Measurements from ENCODE around the gene ARRDC3.
"Not testable (repeated sequence)": the region's sequence is repeated elsewhere in the genome, so short reads cannot be mapped to it uniquely, and the experiment has no call there.

Gene ARRDC3

DNA sequence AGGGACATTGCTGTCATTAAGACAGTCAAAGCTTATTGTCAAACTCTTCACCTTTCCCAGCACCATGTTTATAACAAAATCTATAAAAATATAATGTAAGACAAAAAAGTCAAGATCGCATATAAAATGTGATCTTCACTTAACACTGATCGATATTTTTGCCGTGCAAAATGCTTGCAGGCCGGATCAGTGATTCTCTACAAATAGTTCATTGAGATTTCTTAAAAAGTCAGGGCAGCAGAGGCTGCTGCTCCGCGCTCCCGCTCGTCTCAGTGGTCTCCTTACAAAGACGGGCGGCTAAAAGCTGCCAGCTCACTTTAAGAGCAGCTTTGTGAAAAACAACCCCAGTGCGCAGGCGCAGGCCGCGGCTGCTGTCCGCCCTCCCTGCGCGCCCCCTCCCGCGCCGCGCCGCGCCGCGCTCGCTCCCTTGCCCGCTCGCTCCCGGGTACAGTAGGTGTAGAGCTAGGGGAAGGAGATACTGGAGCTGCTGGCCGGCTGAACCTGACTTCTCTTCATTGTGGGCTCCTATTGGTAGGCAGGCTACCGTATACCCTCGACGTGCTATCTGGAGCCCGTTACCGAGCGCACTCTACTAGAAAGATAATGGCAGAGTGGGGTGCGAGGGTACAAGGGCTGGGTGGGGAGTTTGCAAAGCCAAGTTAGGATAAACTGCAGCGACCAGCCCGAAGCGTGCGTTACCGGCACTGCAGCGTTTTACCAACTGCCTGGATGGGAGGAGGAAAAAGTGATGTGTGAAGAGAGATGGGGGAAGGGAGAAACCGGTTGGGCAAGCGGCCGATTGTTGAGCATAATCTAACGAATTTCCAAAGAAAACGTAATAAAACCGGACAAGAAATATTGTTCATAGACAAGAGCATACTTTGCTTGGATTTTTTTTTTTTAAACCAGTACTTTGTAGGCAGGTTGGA is at the start of gene ARRDC3:
TSS of gene ARRDC3 (minus strand) at position 291 of the 929 bp plus-strand sequence. CDS start at position 66, 225 bp downstream.
- DNase-seq (ENCODE audit: low spot score): peak; percentile 98

DNA sequence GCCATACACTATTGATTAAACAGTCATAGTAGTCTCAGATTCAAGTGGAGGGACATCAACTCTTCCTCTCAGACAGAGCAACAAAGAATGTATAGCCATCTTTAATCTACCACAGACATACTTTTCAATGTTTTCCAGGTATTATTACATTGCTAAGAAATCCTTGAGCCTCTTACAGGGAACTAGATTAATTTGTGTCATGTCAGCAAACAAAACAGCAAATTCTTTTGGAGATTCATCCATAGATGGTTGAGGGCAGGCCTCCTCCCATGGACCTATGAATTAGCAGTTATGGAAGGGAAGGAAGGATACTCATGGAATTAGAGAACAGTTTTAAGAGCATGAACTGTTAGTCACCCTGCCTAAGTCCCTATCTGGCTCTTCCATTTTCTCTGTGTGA is 47.8 kb upstream of the ARRDC3 start:
- no peak for DNase-seq (ENCODE audit: low spot score)

GRCh38 chr5:91424638-91425436 is 41.7 kb upstream of the ARRDC3 start:
- DNase-seq (ENCODE audit: low spot score): no peak

DNA sequence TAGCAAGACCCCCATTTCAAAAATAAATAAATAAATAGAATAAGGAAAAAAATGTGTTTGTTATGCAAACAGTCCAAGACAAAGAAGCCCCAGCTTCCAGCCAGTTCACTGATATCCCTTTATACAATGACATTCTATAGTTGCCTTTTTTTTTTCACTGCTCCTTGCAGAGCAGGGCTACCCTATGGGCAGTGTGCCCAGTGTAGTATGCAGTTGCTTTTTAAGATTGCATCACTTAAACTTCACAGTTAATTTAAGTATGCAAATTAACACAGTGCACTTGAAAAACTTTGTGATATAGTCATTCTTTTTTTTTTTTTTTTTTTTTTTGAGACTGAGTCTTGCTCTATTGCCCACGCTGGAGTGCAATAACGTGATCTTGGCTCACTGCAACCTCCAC is 40.8 kb upstream of the ARRDC3 start:
- DNase-seq (ENCODE audit: low spot score): no peak

- DNase-seq (ENCODE audit: low spot score): no peak
These were observed 37.8 kb upstream of the ARRDC3 start for GRCh38 chr5:91420879-91421278.

GRCh38 chr5:91419571-91420537 is 36.7 kb upstream of the ARRDC3 start:
- no peak for DNase-seq (ENCODE audit: low spot score)

DNA sequence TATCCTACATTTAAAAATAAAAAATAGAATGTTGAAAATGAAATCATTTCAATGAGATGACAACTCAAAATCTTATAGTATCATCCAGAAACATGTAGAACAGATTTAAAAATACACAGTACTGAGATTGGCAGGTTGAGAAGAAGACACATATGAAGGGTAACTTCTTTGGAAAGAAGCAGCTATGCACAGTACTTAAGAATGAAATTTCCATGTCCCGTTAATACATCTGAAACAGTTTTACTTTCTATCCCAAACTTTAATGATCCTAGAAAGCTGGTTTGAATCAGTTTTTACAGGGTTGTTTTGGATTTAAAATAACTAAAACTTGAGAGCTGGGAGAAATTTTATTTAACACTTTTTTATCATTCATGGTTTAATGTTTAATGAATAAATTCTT is 36.0 kb upstream of the ARRDC3 start:
- no peak for DNase-seq (ENCODE audit: low spot score)

GRCh38 chr5:91418158-91418557 is 35.0 kb upstream of the ARRDC3 start:
- no peak for DNase-seq (ENCODE audit: low spot score)

GRCh38 chr5:91417219-91417618 is 34.1 kb upstream of the ARRDC3 start:
- DNase-seq (ENCODE audit: low spot score): no peak

DNA sequence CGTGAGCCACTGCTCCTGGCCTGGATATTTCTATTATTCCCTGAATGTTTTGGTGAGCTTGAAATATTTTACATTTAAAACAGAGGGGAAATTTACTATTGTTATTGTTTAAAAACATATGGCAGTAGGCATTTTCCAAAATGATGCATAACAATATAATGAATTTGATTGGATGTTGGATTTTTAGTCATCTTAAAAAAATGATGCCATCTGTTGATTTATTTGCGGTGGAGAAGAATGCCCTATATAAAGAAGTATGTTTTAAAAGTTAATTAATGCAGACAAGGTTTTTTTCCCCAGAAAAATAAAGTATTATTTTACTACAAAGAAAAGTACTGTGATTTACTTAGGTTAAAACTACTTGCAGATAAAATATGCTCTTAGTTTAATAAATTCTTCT is 33.4 kb upstream of the ARRDC3 start:
- no peak for DNase-seq (ENCODE audit: low spot score)

DNA sequence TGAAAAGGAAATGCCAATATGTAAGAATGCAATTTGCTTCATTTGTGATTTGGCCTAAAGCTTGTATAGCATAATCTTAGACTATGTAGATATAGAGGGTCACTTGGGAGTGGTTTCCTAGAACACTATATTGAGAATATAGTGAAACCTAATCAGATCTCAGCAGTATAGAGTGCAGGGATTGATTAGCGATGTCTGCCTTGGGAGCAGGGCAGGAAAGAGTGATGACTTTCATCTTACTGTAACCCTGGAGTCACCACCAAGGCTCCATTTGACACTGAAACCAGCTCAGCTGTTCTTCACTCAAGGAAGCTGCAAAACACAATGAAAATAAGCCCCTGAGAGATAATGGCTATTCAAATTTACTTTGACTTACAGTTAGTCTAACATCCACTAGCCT is 26.2 kb upstream of the ARRDC3 start:
- DNase-seq (ENCODE audit: low spot score): no peak

GRCh38 chr5:91408710-91409109 is 25.6 kb upstream of the ARRDC3 start:
- DNase-seq (ENCODE audit: low spot score): no peak

DNA sequence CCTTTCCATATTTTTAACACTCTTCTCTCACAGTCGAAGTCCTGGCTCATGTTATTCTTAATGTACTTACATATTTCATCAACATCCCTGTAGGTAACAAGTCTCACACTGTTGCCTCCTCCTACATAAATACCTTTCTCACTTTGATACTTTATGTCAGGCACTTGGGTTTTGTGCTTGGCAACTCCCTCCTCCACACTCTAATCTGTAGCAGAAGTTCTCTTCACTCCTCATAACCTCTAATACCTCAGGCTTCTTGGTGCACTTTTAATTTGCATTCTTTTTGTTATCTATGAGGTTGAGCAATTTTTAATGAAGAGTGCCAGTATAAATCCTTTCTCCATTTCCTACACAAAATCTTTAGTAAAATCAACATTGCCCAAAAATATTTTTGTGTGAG is 24.1 kb upstream of the ARRDC3 start:
- DNase-seq (ENCODE audit: low spot score): no peak

GRCh38 chr5:91403438-91403837 is 20.3 kb upstream of the ARRDC3 start:
- no peak for DNase-seq (ENCODE audit: low spot score)

DNA sequence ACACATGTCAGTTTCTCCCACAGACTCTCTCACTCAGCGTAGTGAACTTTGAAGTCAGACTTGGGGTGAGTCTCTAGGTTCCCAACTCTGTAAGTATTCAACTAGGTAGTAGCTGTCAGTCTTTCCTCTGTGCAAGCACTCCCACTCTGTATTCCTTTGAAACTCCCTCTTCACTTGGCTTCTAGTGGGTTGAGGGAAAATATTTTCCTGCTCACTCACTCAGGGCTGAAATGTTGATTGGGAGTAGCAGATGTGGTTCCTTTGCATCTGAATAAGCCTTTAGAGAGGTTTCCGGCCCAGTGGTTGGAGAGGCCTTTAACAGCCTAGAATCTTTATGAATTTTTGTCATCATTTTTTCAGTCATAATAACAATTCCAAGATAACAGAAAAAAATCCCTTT is 18.1 kb upstream of the ARRDC3 start:
- no peak for DNase-seq (ENCODE audit: low spot score)

DNA sequence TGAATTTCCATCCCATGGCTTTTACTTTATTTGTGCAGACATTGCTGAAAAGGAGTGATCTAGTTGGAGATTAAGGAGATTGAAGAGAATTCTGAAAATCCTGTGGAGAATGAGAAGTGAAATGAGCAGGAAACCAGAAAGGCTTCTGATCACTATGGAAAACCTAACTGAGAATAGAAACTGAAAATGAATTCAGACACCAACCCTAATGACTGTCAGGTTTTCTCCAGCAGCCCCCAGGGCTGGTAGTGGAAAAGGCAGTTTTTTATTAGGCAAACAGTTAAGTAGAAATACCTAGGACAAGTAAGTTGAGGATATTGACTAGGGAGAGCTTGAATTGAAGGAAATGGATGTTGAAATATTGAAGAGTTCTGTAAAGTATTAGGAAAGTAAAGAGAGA is 14.7 kb upstream of the ARRDC3 start:
- DNase-seq (ENCODE audit: low spot score): no peak

- DNase-seq (ENCODE audit: low spot score): no peak
These were observed 7.2 kb upstream of the ARRDC3 start for GRCh38 chr5:91390268-91390667.

- DNase-seq (ENCODE audit: low spot score): not testable (repeated sequence)
These were observed 6.4 kb upstream of the ARRDC3 start for GRCh38 chr5:91389555-91389954.

- DNase-seq (ENCODE audit: low spot score): no peak
These were observed 5.2 kb upstream of the ARRDC3 start for GRCh38 chr5:91388362-91388761.

DNA sequence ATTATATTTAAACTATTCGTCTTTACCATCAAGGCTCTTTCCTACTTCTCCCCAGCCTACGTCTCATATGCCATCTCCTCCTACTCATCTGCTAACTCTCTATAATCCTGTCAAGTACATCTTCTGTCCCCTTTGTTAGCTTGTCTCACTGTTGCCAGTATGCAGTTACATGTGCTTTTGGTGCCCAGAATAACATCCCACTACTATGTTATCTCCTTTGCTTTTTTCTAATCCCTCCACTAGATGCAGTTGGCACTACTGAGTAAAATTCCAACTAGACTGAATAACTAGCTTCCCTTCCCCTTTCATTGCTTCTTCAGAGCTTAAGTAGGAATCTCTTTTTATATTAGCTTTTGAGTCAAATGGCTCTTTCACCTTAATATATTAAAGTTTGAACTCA is 3.0 kb upstream of the ARRDC3 start:
- no peak for DNase-seq (ENCODE audit: low spot score)

- DNase-seq (ENCODE audit: low spot score): not testable (repeated sequence)
These were observed 2.5 kb upstream of the ARRDC3 start for GRCh38 chr5:91385596-91385995.
